Measurements from ENCODE around the gene TRIP12.
"Not testable (repeated sequence)": the region's sequence is repeated elsewhere in the genome, so short reads cannot be mapped to it uniquely, and the experiment has no call there.

TRIP12 gene

DNA sequence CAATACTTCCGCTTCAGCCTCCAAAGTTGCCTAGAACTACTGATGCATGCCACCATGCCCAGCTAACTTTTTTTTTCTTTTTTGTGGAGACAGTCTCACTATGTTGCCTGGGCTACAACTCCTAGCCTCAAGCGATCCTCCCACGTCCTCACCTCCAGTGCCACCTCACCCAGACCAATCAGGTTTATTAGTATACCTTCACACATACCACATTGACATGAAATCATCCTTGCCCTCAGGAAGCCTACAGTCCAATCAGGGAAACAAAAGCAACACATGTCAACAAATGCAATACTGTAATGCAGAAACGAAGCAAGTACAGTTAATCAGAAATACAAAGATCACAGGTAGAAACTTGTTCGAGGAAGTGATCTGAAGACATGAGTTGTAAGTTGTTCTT, 4.0 kb downstream of the TRIP12 start:
- DNase-seq = no peak

DNA sequence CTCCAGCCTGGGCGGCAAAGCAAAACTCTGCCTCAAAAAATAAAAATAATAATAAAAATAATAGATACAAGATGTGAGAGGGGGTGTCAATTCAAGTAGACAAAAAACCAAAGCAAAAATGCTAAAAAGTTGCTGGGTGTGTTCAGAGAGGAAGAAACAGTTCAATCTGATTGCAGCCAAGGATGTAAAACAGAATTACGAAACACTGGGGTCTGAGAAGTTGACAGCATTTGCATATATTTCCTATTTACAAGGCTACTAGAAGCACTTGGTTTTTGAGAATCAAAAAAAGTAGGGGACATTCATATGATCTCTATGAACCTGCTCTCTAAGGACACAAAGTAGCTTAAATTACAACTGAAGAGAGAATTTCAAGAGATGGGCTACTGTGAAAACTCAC, 7.6 kb downstream of the TRIP12 start:
- no peak for DNase-seq

DNA sequence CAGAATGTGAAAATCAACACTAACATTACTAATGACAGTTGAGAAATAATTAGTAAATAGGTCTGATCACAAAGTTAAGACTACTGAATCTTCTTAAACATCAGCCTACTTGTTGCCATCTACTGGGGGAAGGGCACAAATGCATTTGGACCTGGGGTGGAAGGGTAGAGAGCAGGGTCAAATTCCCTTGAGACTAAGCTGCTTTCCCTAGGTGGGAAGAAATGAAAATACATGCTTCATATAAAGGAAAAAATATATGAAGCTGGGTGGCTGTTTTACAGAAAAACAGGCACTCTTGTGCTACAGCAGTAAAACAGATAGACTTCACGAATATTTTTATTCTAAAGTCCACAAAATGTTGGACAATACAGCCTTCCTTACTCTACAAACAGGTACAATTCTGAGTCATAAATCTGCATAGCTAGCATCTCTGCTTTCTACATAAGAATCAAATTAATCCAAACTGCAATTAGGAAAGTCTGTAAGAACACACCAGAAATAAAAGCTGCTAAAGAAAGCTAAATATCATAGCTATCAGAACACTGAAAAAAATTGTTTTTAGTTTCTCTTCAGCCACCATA, 10.9 kb downstream of the TRIP12 start:
- DNase-seq = peak; percentile 49

DNA sequence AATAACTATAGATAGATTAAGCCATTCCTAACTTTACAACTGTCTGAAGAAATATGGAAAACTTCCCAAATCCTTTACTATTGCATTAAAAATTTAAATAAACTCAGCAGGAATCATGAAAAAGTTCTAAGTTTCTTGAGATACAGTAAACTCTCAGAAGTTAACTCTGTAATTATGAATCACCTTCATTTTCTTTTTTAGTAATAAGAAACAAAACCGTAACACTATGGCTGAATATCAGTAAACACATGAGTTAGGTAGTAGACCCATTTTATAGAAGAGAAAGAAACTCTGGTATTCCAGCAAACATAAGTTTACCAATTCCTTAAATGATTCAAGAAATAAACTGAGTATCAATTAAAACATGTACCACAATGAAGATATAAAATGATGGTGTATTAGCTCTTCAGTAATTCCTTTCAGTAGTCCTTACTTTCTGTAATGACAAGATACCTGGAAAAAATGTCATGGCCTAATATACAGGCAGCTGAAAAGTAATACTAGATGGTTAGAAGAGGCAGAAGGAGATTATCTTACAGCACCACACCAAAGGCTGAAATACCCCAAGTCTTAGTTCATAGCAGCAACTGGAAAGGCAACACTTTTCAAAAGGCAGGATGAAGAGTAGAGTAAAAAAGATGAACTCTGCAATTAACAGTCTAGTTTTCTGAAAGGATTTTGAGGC, 11.5 kb downstream of the TRIP12 start:
- no peak for DNase-seq

GRCh38 chr2:229909090-229909489, 12.7 kb downstream of the TRIP12 start:
- no peak for DNase-seq

- no peak for DNase-seq
Measured at GRCh38 chr2:229905601-229906000, 16.2 kb downstream of the TRIP12 start.

GRCh38 chr2:229903037-229903436, 18.8 kb downstream of the TRIP12 start:
- no peak for DNase-seq

DNA sequence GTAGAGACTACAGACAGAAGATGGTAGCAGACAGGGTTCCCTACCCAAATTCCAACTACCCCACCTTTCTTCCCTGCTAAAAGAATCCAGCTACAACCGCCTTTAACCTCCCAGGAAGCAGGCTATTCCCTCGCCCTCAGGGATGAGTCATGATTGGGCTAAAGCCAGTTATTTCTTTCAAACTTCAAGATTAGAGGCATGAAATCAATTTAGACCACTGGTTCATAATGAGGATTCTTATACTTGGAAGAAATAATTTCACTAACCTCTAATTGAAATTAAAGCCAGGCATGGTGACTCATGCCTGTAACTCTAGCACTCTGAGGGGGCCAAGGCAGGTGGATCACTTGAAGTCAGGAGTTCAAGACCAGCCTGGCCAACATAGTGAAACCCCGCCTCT, 20.0 kb downstream of the TRIP12 start:
- DNase-seq = no peak

DNA sequence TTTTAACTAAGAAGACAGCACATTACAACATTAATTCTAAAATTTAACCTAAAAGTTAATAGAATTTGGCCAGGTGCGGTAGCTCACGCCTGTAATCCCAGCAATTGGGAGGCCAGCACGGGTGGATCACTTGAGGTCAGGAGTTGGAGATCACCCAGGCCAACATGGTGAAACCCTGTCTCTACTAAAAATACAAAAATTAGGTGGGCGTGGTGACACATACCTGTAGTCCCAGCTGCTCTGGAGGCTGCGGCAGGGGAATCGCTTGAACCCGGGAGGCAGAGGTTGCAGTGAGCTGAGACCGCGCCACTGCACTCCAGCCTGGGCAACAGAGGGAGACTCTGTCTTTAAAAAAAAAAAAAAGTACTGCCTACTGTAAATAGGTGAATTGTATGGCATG, 21.3 kb downstream of the TRIP12 start:
- DNase-seq = not testable (repeated sequence)

DNA sequence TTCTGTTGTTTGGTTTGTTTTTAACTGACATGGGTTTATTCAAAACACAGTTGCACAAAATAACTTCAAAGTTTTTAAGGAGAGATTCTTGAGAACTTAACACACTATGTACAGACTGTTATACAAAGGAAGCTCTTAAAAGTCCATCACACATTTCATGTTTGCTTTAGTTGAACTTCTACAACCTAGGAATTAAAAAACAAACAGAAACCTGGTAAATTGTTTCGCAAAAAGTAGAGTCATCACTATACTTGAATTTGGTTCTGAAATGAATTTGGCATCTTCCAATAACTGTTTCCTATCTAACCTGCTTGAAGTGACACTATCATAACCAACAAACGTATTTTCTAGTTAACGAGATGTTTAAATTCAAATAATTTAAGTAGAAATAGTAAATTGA, 21.8 kb downstream of the TRIP12 start:
- DNase-seq = no peak

GRCh38 chr2:229899604-229900003, 22.2 kb downstream of the TRIP12 start:
- no peak for DNase-seq

DNA sequence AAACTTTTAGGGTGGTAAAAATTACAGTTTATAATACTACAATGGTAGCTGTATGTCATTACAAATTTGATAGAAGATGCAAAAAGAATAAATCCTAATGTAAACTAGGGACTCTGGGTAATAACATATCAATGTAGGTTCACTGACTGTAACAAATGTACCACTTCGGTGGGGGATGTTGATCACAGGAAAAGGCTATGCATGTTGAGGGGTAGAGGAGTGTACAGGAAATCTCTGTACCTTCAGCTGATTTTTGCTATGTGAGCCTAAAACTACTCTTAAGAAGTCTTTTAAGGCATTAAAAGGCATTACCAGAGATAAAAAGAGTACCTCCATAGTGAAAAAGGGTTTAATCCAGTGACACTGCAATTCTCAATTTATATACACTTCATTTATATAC, 25.0 kb downstream of the TRIP12 start:
- DNase-seq = no peak

DNA sequence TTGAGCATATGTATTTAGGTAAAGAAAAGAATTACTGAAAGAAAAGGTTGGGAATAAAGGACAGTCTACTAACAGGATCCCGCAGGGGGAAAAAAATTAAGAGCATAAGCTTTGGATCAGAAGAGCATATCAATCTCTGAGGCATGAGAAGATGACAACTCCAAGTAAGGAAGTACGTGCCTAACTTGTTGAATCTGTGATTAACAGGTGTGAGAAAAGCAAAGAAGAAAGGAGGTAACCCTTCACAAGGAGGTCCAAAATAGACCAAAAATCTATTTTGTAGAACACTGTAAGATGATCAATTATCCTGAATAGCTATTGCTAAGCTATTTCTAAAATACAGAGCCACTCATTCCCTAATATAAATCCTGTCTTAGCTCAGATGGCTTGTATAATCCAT, 32.8 kb downstream of the TRIP12 start:
- no peak for DNase-seq

GRCh38 chr2:229888031-229888430, 33.8 kb downstream of the TRIP12 start:
- no peak for DNase-seq

- DNase-seq = no peak
Measured at GRCh38 chr2:229887441-229887840, 34.4 kb downstream of the TRIP12 start.

DNA sequence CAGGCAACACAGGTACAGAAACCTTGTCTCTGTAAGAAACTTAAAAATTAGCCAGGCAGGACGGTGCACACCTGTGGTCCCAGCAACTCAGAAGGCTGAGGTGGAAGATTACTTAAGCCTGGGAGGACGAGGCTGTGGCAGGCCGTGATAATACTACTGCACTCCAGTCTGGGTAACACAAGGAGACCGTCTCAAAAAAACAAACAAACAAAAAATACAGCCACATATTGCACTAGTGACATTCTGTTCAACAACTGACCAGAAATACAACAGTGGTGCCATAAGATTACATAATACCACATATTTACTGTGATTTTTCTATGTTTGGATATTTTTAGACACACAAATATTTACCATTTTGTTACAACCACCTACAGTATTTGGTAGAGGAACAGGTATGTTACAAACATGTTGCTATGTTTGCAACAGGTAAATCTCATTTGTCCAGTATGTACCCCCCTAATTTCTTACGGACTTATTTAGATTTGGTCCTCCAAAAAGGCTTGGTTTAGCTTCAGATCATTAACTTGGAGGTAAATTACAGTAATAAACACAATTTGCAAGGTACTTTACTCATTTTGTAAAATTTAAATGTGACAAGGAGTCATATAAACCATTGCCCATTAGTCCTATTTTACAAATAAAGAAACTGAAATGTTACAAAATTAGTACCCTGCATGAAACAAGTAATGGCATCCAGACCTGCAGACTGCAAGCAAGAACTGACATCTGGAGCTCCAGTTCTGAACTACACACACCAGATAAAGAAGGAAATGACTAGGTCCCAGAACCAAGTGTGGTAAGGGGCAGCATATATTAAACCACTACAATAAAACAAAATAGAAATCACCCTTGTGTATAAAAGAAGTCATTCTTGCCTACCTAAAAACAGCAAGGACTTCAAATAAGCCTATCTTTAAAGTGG, 36.8 kb downstream of the TRIP12 start:
- DNase-seq = no peak

- no peak for DNase-seq
Measured at GRCh38 chr2:229882583-229882982, 39.2 kb downstream of the TRIP12 start.

DNA sequence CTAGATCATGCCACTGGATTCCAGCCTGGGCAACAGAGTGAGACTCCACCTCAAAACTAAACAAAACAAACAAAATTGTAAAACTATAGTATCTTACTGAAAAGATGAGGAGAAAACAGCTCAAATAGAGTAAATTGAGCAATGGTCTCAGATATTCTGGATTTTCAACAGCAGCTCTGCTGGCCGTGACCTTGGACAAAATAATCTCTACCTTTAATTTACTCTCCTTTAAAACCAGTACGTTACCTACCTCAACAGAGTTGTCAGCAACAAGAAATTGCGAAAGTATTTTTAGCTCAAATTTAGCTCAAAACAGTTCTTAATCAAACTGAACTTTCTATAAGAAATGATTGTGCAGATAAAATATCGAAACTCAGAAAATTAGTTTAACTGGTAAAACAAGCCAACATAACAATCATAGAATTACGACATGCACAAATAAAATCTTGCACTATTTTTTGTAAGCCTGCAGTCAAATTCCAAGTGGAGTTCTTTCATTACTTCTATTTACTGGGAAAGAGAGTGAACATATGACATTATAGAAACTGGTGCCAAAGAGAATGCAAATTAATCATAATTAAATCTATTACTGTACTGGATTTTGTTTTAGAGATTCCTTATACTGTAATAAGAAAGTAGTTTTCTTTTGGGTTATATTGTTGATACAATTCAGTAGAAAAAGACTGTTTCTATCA, 40.8 kb downstream of the TRIP12 start:
- DNase-seq = no peak

- no peak for DNase-seq
Measured at GRCh38 chr2:229879191-229879950, 42.4 kb downstream of the TRIP12 start.

GRCh38 chr2:229875549-229875948, 46.3 kb downstream of the TRIP12 start:
- no peak for DNase-seq

- no peak for DNase-seq
Measured at GRCh38 chr2:229874647-229875046, 47.2 kb downstream of the TRIP12 start.

DNA sequence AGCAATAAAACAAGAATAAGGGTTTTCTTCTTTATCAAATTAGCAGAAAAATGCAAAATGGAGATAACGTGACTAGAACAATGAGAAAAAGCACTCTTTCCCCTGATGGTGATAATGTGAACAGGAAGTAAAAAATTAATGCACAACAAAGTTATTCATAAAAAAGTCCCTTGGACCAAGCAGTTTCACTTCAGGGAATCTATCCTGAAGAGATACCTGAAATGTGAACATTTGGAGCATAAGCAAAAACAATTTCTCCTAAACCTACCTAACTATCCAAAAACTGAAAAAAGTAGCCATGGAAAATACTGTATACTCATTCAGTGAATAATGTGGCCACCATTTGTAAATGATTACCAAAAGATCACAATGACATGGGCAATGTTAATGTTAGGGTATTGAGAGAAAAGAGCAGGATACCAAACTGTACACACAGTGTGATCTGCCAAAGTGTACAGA, 48.7 kb downstream of the TRIP12 start:
- no peak for DNase-seq

Data from CD4-positive, alpha-beta T cell treated with Interleukin-17A for 1 hour (primary cell).